Stimulated activated CD8-positive, alpha-beta memory T cell treated with anti-CD3 and anti-CD28 coated beads, Interleukin-7, amount 100 ng/mL, for 4 hours (primary cell): ENCODE measurements around the gene OTX1.
"Not testable (repeated sequence)": the region's sequence is repeated elsewhere in the genome, so short reads cannot be mapped to it uniquely, and the experiment has no call there.

Experiments
- DNase-seq, 2 donors: peaks; one replicate each; pipeline ENCODE4 v3.0.0-alpha.2; 2020; ENCODE audit warnings: low read depth in 2 of 2

The OTX1 gene

GRCh38 chr2:63058921-63059792 lies 8.5 kb downstream of the OTX1 start:
- DNase-seq, result no peak

- no peak for DNase-seq
Observed at GRCh38 chr2:63059793-63060471, 9.3 kb downstream of the OTX1 start.

GRCh38 chr2:63060472-63060991 lies 9.9 kb downstream of the OTX1 start:
- no peak for DNase-seq

DNA sequence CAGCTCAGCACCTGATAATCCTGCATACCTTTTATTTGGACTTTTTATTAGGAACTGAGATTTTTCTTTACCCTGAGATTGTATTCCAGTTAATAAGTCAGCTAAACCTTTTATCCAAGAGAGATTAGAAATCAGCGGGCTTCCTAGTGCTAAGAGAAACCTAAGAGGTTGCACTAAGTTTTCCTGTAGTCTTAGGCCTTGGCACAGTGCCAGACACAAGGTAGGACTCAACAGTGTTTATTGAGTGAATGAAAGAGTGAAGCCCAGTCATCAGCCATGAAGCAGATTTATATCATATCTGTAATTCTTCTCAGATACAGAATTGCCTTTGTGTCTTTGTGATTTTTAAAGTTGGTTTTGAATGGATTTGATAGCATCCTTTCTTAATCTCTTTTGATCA lies 13.6 kb downstream of the OTX1 start:
- no peak for DNase-seq

GRCh38 chr2:63064661-63065060 lies 14.0 kb downstream of the OTX1 start:
- DNase-seq, result no peak

DNA sequence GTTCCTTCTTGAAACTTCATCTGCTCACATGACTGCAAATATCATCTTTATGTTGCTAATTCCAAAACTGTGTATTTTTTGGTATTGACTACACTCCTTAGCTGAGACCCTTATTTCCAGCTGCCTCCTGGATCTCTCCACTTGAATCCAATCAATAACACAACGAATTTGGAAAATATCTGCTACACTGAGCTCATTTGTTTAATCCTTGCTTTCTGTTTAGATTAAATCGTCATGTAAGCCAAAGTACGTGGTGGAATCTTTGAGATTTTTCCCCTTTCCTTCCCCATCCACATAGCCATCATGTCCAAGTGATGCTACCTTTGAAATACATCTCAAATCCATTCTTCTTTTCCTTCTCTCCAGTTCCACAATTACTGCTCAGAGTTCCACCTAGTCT lies 15.6 kb downstream of the OTX1 start:
- DNase-seq, result no peak

DNA sequence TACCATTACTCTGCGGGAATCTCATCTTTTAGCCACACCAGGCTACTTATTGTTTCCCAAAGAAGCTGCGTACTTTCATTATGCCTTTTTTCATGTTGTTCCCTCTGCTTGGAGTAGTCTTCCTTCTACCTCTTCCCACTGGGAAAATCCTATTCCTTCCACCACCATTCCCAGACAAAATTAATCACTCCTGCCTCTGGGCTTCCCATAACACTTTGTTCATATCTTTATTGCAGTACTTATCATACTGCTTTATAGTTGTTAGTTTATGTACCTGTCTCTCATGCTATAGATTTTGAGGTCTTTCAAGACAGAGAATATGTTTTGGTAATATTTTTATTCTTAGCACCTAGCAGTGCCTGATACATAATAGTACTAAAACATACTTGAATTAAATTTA lies 16.2 kb downstream of the OTX1 start:
- DNase-seq, result no peak

- no peak for DNase-seq
Observed at GRCh38 chr2:63071664-63072063, 21.0 kb downstream of the OTX1 start.

GRCh38 chr2:63073994-63074393 lies 23.4 kb downstream of the OTX1 start:
- no peak for DNase-seq

- not testable (repeated sequence) for DNase-seq
Observed at GRCh38 chr2:63074399-63074798, 23.8 kb downstream of the OTX1 start.

- no peak for DNase-seq
Observed at GRCh38 chr2:63078852-63079606, 28.4 kb downstream of the OTX1 start.

DNA sequence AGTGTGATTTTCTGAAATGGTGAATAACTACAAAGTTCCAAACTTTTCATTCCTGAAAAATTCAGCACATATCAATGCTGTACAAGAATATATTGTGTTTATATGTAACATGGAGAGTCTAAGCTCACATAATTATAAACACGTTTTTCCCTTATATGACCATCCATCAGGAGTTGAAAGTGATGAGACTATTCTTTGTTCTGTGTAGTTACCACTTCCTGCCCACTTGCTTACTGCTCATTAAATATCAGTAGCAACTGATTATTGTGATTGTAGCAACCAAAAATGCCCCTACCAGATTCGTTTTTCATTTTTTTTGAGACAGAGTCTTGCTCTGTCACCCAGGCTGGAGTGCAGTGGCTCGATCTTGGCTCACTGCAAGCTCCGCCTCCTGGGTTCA lies 30.8 kb downstream of the OTX1 start:
- DNase-seq, result no peak

GRCh38 chr2:63086687-63087086 lies 36.1 kb downstream of the OTX1 start:
- no peak for DNase-seq

GRCh38 chr2:63092401-63092800 lies 41.8 kb downstream of the OTX1 start:
- DNase-seq, result no peak

GRCh38 chr2:63092857-63093256 lies 42.2 kb downstream of the OTX1 start:
- no peak for DNase-seq

GRCh38 chr2:63093502-63093901 lies 42.9 kb downstream of the OTX1 start:
- DNase-seq, result no peak

GRCh38 chr2:63096491-63096890 lies 45.9 kb downstream of the OTX1 start:
- no peak for DNase-seq

GRCh38 chr2:63099032-63099431 lies 48.4 kb downstream of the OTX1 start:
- DNase-seq, result no peak

DNA sequence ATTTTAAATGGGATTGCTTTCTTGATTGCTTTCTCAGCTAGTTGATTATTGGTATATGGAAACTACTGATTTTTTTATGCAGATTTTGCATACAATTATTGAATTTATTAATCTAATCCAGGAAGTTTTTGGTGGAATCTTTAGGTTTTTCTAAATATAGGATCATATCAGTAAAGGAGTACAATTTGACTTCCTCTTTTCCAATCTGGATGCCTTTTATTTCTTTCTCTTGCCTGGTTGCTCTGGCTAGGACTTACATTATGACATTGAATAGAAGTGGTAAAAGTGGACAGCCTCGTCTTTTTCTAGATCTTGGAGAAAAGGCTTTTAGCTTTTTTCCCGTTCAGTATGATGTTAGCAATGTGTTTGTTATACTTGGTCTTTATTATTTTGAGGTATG lies 51.3 kb downstream of the OTX1 start:
- DNase-seq, result no peak

DNA sequence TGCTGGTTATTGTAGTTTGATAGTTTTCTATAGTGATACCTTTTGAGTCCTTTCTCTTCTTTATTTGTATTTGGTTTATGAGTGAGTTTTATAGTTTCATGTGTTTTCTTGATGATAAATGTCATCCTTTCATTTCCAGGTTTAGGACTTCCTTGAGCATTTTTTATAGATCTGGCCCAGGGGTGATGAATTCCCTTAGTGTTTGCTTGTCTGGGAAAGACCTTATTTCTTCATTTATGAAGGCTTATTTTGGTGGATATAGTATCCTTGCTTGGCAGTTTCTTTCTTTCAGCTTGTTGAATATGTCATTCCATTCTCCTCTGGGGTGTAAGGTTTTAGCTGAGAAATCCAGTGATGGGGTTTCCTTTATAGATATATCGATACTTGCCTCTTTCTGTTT lies 53.9 kb downstream of the OTX1 start:
- no peak for DNase-seq
